H9 (cell line): ENCODE measurements around the gene RUNX2. TPM values are rescaled to one million over a fixed set of nuclear protein-coding genes. Genes with fewer than 3 reads are reported as not detected.

Source experiments
- DNase-seq: peaks from one replicate; pipeline ENCODE4 v3.0.0-alpha.2; 2017
- H2AFZ ChIP-seq: one replicate; pipeline ENCODE4 v1.6.1; 2013; ENCODE audit warnings: mild to moderate bottlenecking, low read length, control low read depth, moderate library complexity
- H2AK5ac ChIP-seq: 2 replicates; pipeline ENCODE4 v1.6.1; 2013; ENCODE audit warnings: low read length, control low read depth, mixed read lengths; ENCODE audit not compliant: insufficient read length
- H2BK120ac ChIP-seq: one replicate; pipeline ENCODE4 v1.6.1; 2013; ENCODE audit warnings: low read depth, mild to moderate bottlenecking, low read length, control low read depth, inconsistent platforms; ENCODE audit not compliant: poor library complexity, severe bottlenecking
- H2BK12ac ChIP-seq: 2 replicates; pipeline ENCODE4 v1.6.1; 2013; ENCODE audit warnings: low read length, control low read depth, mixed read lengths, low read depth; ENCODE audit not compliant: insufficient read length
- H2BK15ac ChIP-seq: 2 replicates; pipeline ENCODE4 v1.6.1; 2013; ENCODE audit warnings: low read depth, low read length, control low read depth
- H2BK20ac ChIP-seq: one replicate; pipeline ENCODE4 v1.6.1; 2013; ENCODE audit warnings: low read depth, mild to moderate bottlenecking, low read length, control low read depth, inconsistent platforms; ENCODE audit not compliant: poor library complexity, severe bottlenecking
- H2BK5ac ChIP-seq: 2 replicates; pipeline ENCODE4 v1.6.1; 2013; ENCODE audit warnings: low read length, control low read depth, mixed read lengths; ENCODE audit not compliant: insufficient read length
- H3K14ac ChIP-seq: 2 replicates; pipeline ENCODE4 v1.6.1; 2013; ENCODE audit warnings: low read length, control low read depth; ENCODE audit not compliant: insufficient read depth
- H3K18ac ChIP-seq: 2 replicates; pipeline ENCODE4 v1.6.1; 2013; ENCODE audit warnings: low read depth, mild to moderate bottlenecking, mixed read lengths, low read length, control low read depth; ENCODE audit not compliant: insufficient read length
- H3K23ac ChIP-seq: 2 replicates; pipeline ENCODE4 v1.6.1; 2013; ENCODE audit warnings: low read length, control low read depth, mixed read lengths, low read depth; ENCODE audit not compliant: insufficient read length
- H3K23me2 ChIP-seq: 2 replicates; pipeline ENCODE4 v1.6.1; 2013; ENCODE audit warnings: low read depth, mild to moderate bottlenecking, mixed read lengths, low read length, control low read depth; ENCODE audit not compliant: insufficient read length, poor library complexity, severe bottlenecking
- H3K27ac ChIP-seq: 2 replicates; pipeline ENCODE4 v1.5.1; 2013; ENCODE audit warnings: low read length, control low read depth, mixed read lengths, low read depth; ENCODE audit not compliant: insufficient read length
- H3K27me3 ChIP-seq: 2 replicates; pipeline ENCODE4 v1.6.1; 2013; ENCODE audit warnings: low read length, control low read depth, inconsistent platforms; ENCODE audit not compliant: insufficient read depth
- H3K4ac ChIP-seq: 2 replicates; pipeline ENCODE4 v1.6.1; 2013; ENCODE audit warnings: low read depth, mild to moderate bottlenecking, control low read depth, inconsistent platforms, low read length, moderate library complexity
- H3K4me1 ChIP-seq: 2 replicates; pipeline ENCODE4 v1.6.1; 2013; ENCODE audit warnings: low read length, control low read depth, inconsistent platforms; ENCODE audit not compliant: insufficient read depth
- H3K4me2 ChIP-seq: 2 replicates; pipeline ENCODE4 v1.6.1; 2013; ENCODE audit warnings: low read length, control low read depth, mixed read lengths; ENCODE audit not compliant: insufficient read length, insufficient read depth
- H3K56ac ChIP-seq: 2 replicates; pipeline ENCODE4 v1.6.1; 2013; ENCODE audit warnings: low read depth, mild to moderate bottlenecking, mixed read lengths, low read length, control low read depth; ENCODE audit not compliant: insufficient read length
- H3K79me1 ChIP-seq: 2 replicates; pipeline ENCODE4 v1.6.1; 2013; ENCODE audit warnings: low read depth, mild to moderate bottlenecking, moderate library complexity, low read length, control low read depth, inconsistent platforms; ENCODE audit not compliant: insufficient read depth, poor library complexity, severe bottlenecking
- H3K79me2 ChIP-seq: 2 replicates; pipeline ENCODE4 v1.6.1; 2013; ENCODE audit warnings: low read length, control low read depth, inconsistent platforms; ENCODE audit not compliant: insufficient read depth
- H3K9ac ChIP-seq: 2 replicates; pipeline ENCODE4 v1.6.1; 2013; ENCODE audit warnings: low read length, control low read depth, mixed read lengths; ENCODE audit not compliant: insufficient read length; ENCODE audit errors: extremely low read depth
- H3K9me3 ChIP-seq: one replicate; pipeline ENCODE4 v1.6.1; 2013; ENCODE audit warnings: low read depth, low read length, inconsistent platforms; ENCODE audit not compliant: control insufficient read depth
- H3T11ph ChIP-seq: one replicate; pipeline ENCODE4 v1.6.1; 2013; ENCODE audit warnings: mild to moderate bottlenecking, low read length, control low read depth, inconsistent platforms
- H4K20me1 ChIP-seq: one replicate; pipeline ENCODE4 v1.6.1; 2013; ENCODE audit not compliant: control insufficient read depth, insufficient read length, insufficient read depth
- H4K5ac ChIP-seq: 2 replicates; pipeline ENCODE4 v1.6.1; 2013; ENCODE audit warnings: low read depth, mild to moderate bottlenecking, mixed read lengths, low read length, control low read depth; ENCODE audit not compliant: insufficient read length
- H4K8ac ChIP-seq: replicated peaks from 2 replicates; pipeline ENCODE4 v1.6.1; 2013; ENCODE audit warnings: low read length, control low read depth, mixed read lengths, low read depth; ENCODE audit not compliant: insufficient read length
- H4K91ac ChIP-seq: 2 replicates; pipeline ENCODE4 v1.6.1; 2013; ENCODE audit warnings: low read depth, mild to moderate bottlenecking, moderate library complexity, mixed read lengths, low read length, control low read depth; ENCODE audit not compliant: insufficient read length
- H3K27ac Mint-ChIP-seq, 3 experiments: 2 replicates in 2 of 3; 3 replicates in 1 of 3; pipeline ENCODE4 v1.8.0; 2020 to 2021; ENCODE audit warnings: mixed read lengths in 3 of 3, mild to moderate bottlenecking in 1 of 3, moderate library complexity in 1 of 3
- H3K27me3 Mint-ChIP-seq: 2 replicates; pipeline ENCODE4 v1.8.0; 2021; ENCODE audit warnings: low read depth, mild to moderate bottlenecking, moderate library complexity, mixed read lengths
- H3K36me3 Mint-ChIP-seq, 3 experiments: 2 replicates in 2 of 3; 3 replicates in 1 of 3; pipeline ENCODE4 v1.8.0; 2020 to 2021; ENCODE audit warnings: low read depth in 3 of 3, mixed read lengths in 3 of 3; ENCODE audit not compliant: insufficient read depth in 1 of 3
- H3K4me1 Mint-ChIP-seq, 2 experiments: 2 replicates each; pipeline ENCODE4 v1.8.0; 2020; ENCODE audit warnings: mixed read lengths in 2 of 2
- H3K4me3 Mint-ChIP-seq, 2 experiments: 2 replicates in 1 of 2; 3 replicates in 1 of 2; pipeline ENCODE4 v1.8.0; 2020 to 2021; ENCODE audit warnings: mild to moderate bottlenecking in 2 of 2, mixed read lengths in 2 of 2, moderate library complexity in 1 of 2
- H3K9me3 Mint-ChIP-seq, 2 experiments: 2 replicates in 1 of 2; 3 replicates in 1 of 2; pipeline ENCODE4 v1.8.0; 2020; ENCODE audit warnings: mild to moderate bottlenecking in 2 of 2, mixed read lengths in 2 of 2, moderate library complexity in 1 of 2
- CTCF ChIP-seq: fragments of 200-600 bp; sonication (generic); conservative IDR thresholded peaks from 3 replicates; pipeline ENCODE4 v1.8.0; 2021; ENCODE audit warnings: antibody characterized with exemption, mild to moderate bottlenecking
- WGBS: extraction: QIAGEN DNeasy Blood & Tissue Kit; methylation state at CpG from one replicate; pipeline ENCODE4 v1.1.7; 2013; ENCODE audit warnings: missing lambda C conversion rate, low lambda C conversion rate, mixed read lengths; ENCODE audit not compliant: insufficient read length; ENCODE audit errors: extremely low coverage; 5-methylcytosine and 5-hydroxymethylcytosine counted together
- total RNA-seq: library from RNA; stranded (reverse); gene quantifications from 2 replicates; pipeline ENCODE4 v1.2.1, GENCODE V29; 2021

RUNX2 gene
- total RNA-seq, 1 experiment from 2014 or later: 0.15 TPM

GRCh38 chr6:45712076-45712475 lies 383.9 kb downstream of the RUNX2 start:
- Mint-ChIP-seq H3K9me3 (no peaks in the 10 kb centered on the region), H3K4me1 (peaks cover 8% of the 10 kb centered on the region in 2 experiments), H3K36me3 (no peaks in the 10 kb centered on the region), H3K4me3 (no peak overlapping the region), H3K27me3 (peaks cover 1% of the 10 kb centered on the region; the same call in 1 of the 2 replicates), H3K27ac (no peak overlapping the region)
- Histone ChIP-seq H4K5ac (no peak overlapping the region), H3K9ac (no peak overlapping the region), H3K4ac (no peak overlapping the region), H3K9me3 (no peaks in the 10 kb centered on the region), H3K18ac (no peak overlapping the region), H2BK5ac (no peak overlapping the region), H2BK15ac (no peak overlapping the region), H3K4me2 (no peak overlapping the region), H3K14ac (no peak overlapping the region), H2BK20ac (no peak overlapping the region), H4K91ac (no peak overlapping the region), H2BK12ac (no peak overlapping the region), H4K20me1 (no peaks in the 10 kb centered on the region), H2AK5ac (no peak overlapping the region), H3K27ac (no peak overlapping the region), H3K23ac (no peak overlapping the region), H3K79me1 (no peaks in the 10 kb centered on the region), H2AFZ (no peak overlapping the region), H2BK120ac (no peak overlapping the region), H3K79me2 (no peaks in the 10 kb centered on the region), H3K23me2 (no peaks in the 10 kb centered on the region), H3T11ph (no peak overlapping the region), H4K8ac (no peak overlapping the region), H3K56ac (no peak overlapping the region), H3K27me3 (no peaks in the 10 kb centered on the region; the same call in 1 of the 2 replicates), H3K4me1 (no peaks in the 10 kb centered on the region)
- WGBS: no CpG with 5 or more reads among the region's 11 CpGs
- no peak for TF ChIP-seq CTCF
- DNase-seq: no peak
